ENCODE measurements around the gene SPTB. TPM values are rescaled to one million over a fixed set of nuclear protein-coding genes. Genes with fewer than 3 reads are reported as not detected.

SPTB gene
- total and polyA plus RNA-seq, 10 of the 15 experiments (the other 5 are each of a cell fraction or from before 2014, with no cell fraction given) = under 0.01 to 0.04 (median 0.02) TPM; not detected in 4

DNA sequence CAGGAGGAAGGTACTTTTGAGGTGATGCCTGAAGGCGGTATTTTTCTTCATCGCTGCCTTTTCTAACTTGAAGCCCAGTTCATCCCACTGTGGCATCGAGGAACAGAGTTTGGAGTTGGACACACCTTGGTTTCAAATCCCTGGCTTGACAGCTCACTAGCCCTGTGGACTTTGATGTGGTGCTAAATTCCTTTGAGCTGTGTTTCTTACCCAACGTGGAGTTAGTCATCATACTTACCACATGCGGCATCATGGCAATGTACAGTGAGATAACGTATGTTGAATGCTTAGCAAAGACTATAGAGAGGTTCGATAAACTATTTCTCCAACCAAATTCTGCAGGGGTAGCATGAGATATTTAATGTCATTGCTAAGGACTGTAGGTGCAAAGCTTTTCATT lies 172.0 kb downstream of the SPTB start:
- H3K9me3 ChIP-seq (replicated peaks; ENCODE audit: control insufficient read depth, insufficient read depth, low read length) = no peaks in the 10 kb centered on the region; the same call in 2 of the 3 replicates
- ChIA-PET CTCF (interaction anchor here (1.1 to 3.3 kb wide), 3 partner anchors 10 to 54 kb away, joined by 3 to 10 read pairs (median 5); no protein-coding TSS in a partner anchor), RAD21 (ENCODE audit: unreplicated experiment) (no interaction called here), SMC1A (ENCODE audit: uncharacterized antibody, unreplicated experiment) (interaction anchor here (1.3 to 1.5 kb wide), 3 partner anchors 10 to 34 kb away, joined by 3 to 4 read pairs (median 4); no protein-coding TSS in a partner anchor), POLR2A (no interaction called here)
- H3K9ac ChIP-seq (ENCODE audit: control insufficient read depth, insufficient read depth, low read length) = no peak overlapping the region
- no peak overlapping the region for H2AFZ ChIP-seq (ENCODE audit: control insufficient read depth, low read depth, low read length)
- H3K4me1 ChIP-seq (ENCODE audit: control insufficient read depth, insufficient read depth, low read length) = peaks cover 5% of the 10 kb centered on the region; the same call in 1 of the 2 replicates
- H4K20me1 ChIP-seq (ENCODE audit: control insufficient read depth, insufficient read depth) = no peaks in the 10 kb centered on the region
- DNase-seq (ENCODE audit: low read depth, low spot score) (no peak), ATAC-seq (no peak), FAIRE-seq (no peak)
- H3K27me3 ChIP-seq (replicated peaks in 1 of 2; ENCODE audit: control insufficient read depth in 2 of 2, insufficient read depth in 2 of 2, low read length in 1 of 2) = peaks cover 5 to 15% of the 10 kb centered on the region in 2 experiments; a peak in 3 of 4 replicates
- intact Hi-C loops (cut with micrococcal nuclease; ENCODE audit: unreplicated experiment) = no loop called here
- H3K4me3 ChIP-seq = no peak overlapping the region
- no TSS peak for BruUV-seq (replicated peaks)
- no peaks in the 10 kb centered on the region for H3K36me3 ChIP-seq (ENCODE audit: control insufficient read depth in 2 of 2, insufficient read depth in 2 of 2, low read length in 1 of 2)
- in situ Hi-C loops (cut with MboI) = no loop called here
- WGBS (ENCODE audit: insufficient coverage, insufficient replicate concordance, low lambda C conversion rate, missing lambda C conversion rate) = 57% methylated on average over 7 of the region's 7 CpGs
- TF ChIP-seq HDAC2 (IDR thresholded peaks at IDR 0.05) (no peak), RFX5 (IDR thresholded peaks at IDR 0.05; ENCODE audit: low read depth, low read length) (no peak), RAD21 (IDR thresholded peaks at IDR 0.05; ENCODE audit: insufficient read depth, low read depth, low read length) (no peak), TBL1XR1 (IDR thresholded peaks at IDR 0.05; ENCODE audit: low read depth, low read length) (no peak), POLR2A (IDR thresholded peaks at IDR 0.05; ENCODE audit: low read depth, low read length) (no peak), MTA2 (IDR thresholded peaks at IDR 0.05; ENCODE audit: low read depth) (no peak), DPF2 (IDR thresholded peaks at IDR 0.05) (no peak), SREBF1 (IDR thresholded peaks at IDR 0.05; ENCODE audit: low read length) (no peak), MTA3 (IDR thresholded peaks at IDR 0.05; ENCODE audit: borderline replicate concordance, low read length) (no peak), ZZZ3 (IDR thresholded peaks at IDR 0.05; ENCODE audit: control insufficient read depth, insufficient read length, low read depth) (no peak), NFXL1 (IDR thresholded peaks at IDR 0.05; ENCODE audit: borderline replicate concordance) (no peak), ZNF384 (IDR thresholded peaks at IDR 0.05; ENCODE audit: borderline replicate concordance, low read depth, low read length) (no peak), SMAD1 (IDR thresholded peaks at IDR 0.05; ENCODE audit: low read depth, partially characterized antibody) (no peak), POLR2AphosphoS5 (IDR thresholded peaks at IDR 0.05; ENCODE audit: low read length) (no peak), BHLHE40 (IDR thresholded peaks at IDR 0.05; ENCODE audit: borderline replicate concordance in 1 of 2, low read depth in 2 of 2, low read length in 1 of 2) (no peak), PAX5 (IDR thresholded peaks at IDR 0.05; ENCODE audit: borderline replicate concordance, low read depth, low read length) (no peak)
- TF ChIP-seq, protein P1, sequence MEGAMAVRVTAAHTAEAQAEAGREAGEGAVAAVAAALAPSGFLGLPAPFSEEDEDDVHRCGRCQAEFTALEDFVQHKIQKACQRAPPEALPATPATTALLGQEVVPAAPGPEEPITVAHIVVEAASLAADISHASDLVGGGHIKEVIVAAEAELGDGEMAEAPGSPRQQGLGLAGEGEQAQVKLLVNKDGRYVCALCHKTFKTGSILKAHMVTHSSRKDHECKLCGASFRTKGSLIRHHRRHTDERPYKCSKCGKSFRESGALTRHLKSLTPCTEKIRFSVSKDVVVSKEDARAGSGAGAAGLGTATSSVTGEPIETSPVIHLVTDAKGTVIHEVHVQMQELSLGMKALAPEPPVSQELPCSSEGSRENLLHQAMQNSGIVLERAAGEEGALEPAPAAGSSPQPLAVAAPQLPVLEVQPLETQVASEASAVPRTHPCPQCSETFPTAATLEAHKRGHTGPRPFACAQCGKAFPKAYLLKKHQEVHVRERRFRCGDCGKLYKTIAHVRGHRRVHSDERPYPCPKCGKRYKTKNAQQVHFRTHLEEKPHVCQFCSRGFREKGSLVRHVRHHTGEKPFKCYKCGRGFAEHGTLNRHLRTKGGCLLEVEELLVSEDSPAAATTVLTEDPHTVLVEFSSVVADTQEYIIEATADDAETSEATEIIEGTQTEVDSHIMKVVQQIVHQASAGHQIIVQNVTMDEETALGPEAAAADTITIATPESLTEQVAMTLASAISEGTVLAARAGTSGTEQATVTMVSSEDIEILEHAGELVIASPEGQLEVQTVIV (IDR thresholded peaks at IDR 0.05; ENCODE audit: borderline replicate concordance, partially characterized antibody) = no peak
- TF ChIP-seq, protein P2, sequence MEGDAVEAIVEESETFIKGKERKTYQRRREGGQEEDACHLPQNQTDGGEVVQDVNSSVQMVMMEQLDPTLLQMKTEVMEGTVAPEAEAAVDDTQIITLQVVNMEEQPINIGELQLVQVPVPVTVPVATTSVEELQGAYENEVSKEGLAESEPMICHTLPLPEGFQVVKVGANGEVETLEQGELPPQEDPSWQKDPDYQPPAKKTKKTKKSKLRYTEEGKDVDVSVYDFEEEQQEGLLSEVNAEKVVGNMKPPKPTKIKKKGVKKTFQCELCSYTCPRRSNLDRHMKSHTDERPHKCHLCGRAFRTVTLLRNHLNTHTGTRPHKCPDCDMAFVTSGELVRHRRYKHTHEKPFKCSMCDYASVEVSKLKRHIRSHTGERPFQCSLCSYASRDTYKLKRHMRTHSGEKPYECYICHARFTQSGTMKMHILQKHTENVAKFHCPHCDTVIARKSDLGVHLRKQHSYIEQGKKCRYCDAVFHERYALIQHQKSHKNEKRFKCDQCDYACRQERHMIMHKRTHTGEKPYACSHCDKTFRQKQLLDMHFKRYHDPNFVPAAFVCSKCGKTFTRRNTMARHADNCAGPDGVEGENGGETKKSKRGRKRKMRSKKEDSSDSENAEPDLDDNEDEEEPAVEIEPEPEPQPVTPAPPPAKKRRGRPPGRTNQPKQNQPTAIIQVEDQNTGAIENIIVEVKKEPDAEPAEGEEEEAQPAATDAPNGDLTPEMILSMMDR (IDR thresholded peaks at IDR 0.05 in 2 of 3, conservative IDR thresholded peaks at IDR 0.05 in 1 of 3; ENCODE audit: control insufficient read depth in 2 of 3, extremely low read depth in 1 of 3, insufficient read depth in 1 of 3, low read depth in 3 of 3, low read length in 3 of 3) = no peak
- no peak overlapping the region for H3K4me2 ChIP-seq (ENCODE audit: control insufficient read depth, insufficient read depth)
- no peaks in the 10 kb centered on the region for H3K79me2 ChIP-seq (ENCODE audit: control insufficient read depth, insufficient read depth, low read length)
- no peak overlapping the region for H3K27ac ChIP-seq (ENCODE audit: control insufficient read depth, insufficient read depth)
